ENCODE results near the gene MAP4K5.

DNA sequence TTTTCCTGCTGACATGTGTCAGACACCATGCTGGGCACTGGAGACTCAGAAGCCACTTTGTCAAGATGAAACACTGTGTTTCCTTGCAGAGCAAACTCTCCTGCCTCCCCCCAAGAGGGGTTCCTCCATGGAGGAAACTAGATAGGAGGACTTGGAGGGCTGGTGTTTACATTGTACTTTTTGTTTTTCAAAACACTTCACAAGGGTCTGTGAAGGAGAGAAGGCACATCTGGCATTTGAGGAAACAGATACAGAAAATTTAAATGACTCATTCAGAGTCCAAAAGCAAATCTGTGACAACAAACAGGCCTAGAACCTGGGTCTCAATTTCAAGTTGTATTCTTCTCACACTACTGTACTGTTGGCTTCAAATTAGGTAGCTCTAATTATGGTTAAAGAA, 128.9 kb downstream of the MAP4K5 start:
- TF ChIP-seq, protein P1, sequence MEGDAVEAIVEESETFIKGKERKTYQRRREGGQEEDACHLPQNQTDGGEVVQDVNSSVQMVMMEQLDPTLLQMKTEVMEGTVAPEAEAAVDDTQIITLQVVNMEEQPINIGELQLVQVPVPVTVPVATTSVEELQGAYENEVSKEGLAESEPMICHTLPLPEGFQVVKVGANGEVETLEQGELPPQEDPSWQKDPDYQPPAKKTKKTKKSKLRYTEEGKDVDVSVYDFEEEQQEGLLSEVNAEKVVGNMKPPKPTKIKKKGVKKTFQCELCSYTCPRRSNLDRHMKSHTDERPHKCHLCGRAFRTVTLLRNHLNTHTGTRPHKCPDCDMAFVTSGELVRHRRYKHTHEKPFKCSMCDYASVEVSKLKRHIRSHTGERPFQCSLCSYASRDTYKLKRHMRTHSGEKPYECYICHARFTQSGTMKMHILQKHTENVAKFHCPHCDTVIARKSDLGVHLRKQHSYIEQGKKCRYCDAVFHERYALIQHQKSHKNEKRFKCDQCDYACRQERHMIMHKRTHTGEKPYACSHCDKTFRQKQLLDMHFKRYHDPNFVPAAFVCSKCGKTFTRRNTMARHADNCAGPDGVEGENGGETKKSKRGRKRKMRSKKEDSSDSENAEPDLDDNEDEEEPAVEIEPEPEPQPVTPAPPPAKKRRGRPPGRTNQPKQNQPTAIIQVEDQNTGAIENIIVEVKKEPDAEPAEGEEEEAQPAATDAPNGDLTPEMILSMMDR (IDR thresholded peaks at IDR 0.05) = no peak
- TF ChIP-seq POLR2A (IDR thresholded peaks at IDR 0.05) = no peak
- no peak for TF ChIP-seq POLR2AphosphoS5 (IDR thresholded peaks at IDR 0.05)

Measured in breast epithelium (tissue), 3 donors.